HG02884 (cell line): ENCODE results near the gene ANKS1B.
A peak's percentile ranks its signal among the peaks of the same experiment; 100 is the strongest.
"Not testable (repeated sequence)": the region's sequence is repeated elsewhere in the genome, so short reads cannot be mapped to it uniquely, and the experiment has no call there.

ENCODE experiments used
- ATAC-seq: cut with Tn5 transposase; IDR thresholded peaks from one replicate; pipeline ENCODE4 v1.9.1; 2021; ENCODE audit warnings: mild to moderate bottlenecking, moderate library complexity; ENCODE audit not compliant: unreplicated experiment

Gene ANKS1B

DNA sequence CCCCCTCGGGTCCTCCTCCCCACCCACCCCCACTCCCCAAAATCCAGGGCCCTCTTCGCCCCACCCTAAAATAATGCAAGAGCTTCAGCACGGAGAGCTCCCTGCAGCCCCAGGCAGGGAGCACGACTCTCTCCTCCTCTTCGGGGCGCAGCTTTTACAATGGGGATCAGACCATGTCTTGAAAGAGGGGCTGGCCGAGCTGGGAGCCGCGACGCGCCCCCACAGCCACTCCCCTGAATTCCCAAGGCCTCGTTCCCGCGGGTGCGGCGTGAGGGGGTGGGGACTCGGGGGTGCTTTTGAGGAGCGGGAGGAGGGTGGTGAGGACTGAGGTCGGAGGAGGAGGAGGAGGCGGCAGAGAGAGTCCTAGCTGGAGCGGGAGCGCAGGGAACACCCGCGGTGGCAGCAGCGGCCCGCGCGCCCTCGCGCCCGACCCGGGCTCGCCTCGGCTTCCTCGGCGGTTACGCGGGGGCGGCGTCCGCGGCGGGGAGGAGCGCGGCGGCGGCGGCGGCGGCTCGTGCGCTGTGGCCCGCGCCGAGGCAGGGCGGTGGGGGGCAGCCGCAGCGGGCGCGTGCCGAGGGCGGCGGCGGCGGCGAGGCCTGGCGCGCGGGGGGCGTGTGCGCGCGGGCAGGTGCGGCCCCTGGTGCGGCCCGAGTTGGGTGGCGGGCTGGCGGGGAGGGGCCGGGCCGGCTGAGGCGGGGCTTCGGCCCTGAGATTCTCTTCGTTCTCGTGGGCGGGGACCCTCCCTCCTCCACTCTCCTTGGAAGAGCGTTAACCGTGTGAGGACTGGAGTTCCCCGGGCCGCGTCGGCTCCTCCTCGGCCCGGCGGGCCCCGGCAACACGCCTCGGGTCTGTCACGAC, at the start of gene ANKS1B:
Gene ANKS1B, minus strand, starts transcription at position 666 of the 858 bp plus-strand sequence. CDS start 699 bp downstream, outside the sequence.
- ATAC-seq = peak; percentile 82

DNA sequence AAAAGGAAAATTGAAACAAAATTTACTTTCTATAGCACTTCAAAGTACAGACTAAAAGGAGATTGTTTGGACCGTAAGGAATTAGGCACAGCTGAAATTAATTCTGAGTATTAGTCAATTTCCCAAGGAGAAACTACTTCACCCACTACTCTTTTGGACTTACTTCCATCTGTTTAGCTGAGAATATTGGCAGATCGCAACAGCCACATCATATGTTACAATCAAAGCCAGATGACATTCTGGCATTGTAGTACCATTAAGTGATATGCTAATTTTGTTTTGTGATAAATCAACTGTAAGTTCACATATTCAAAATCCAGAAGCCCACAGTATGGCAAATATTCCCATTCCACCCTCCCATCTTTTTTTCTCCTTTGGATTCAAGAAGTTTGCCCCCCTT, 47.1 kb upstream of the ANKS1B start:
- no peak for ATAC-seq

DNA sequence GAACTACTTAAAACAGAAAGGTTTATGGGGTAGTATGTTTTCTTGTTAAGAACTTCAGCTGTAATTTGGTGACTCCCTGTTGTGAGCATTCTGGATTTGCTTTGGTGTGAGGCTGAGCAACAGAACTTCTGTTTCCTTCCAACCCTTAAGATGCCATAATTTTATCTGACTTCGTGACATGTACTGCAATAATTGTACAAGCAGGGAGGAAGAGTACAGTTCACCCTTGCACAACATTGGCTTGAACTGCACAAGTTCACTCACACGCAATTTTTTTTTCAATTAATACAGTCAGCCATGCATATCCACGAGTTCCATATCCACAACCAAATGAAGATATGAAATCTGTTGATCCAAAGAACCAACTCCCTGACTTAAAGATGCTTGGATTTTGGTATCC, 42.9 kb upstream of the ANKS1B start:
- no peak for ATAC-seq

DNA sequence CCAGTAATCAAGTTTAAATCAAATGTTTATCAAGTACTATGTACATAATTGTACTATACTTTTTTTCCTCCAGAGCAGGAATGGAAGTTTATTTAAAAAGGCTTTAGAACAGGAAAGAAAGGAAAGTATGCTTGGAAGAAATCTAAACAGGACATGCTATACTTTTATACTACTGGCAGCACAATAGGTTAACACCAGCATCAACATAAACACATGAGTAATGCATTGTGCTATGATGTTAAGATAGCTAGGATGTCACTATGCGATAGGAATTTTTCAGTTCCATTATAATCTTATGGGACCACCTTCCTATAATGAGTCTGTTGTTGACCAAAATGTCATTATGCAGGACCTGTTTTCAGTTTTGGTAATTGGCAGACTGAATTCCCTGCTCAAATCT, 41.5 kb upstream of the ANKS1B start:
- ATAC-seq = no peak

DNA sequence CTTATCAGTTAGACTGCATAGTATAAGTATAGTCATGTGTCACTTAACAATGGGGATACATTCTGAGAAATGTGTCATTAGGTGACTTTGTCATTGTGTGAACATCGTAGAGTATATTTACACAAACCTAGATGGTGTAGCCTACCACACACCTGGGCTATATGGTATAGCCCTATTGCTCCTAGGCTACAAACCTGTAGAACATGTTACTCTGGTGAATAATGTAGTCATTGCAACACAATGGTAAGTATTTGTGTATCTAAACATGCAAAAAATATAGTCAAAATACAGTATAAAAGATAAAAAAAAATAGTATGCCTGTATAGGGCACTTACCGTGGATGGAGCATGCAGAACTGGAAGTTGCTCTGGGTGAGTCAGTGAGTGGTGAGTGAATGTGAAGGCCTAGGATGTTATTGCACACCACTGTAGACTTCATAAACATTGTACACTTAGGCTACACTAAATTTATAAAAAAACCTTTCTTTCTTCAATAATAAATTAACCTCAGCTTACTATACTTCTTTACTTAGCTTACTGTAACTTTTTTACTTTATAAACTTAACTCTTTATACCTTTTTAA, 40.3 kb upstream of the ANKS1B start:
- ATAC-seq = no peak

DNA sequence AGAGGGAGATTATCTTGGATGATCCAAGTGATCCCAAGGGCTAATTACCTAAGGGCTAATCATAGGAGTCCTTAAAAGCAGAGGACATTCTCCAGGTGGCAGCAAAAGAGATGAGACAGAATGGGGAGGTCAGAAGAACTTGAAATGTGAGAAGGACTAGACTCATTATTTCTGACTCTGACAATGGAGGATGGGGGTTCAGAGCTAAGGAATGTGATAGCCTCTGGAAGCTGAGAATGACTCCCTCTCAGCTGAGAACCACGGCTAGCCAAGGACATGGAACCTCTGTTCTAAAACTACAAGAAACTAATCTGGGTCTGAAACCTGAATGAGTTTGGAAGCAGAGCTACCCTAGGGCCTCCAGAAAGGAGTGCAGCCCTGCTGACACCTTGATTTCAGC, 35.6 kb upstream of the ANKS1B start:
- no peak for ATAC-seq

DNA sequence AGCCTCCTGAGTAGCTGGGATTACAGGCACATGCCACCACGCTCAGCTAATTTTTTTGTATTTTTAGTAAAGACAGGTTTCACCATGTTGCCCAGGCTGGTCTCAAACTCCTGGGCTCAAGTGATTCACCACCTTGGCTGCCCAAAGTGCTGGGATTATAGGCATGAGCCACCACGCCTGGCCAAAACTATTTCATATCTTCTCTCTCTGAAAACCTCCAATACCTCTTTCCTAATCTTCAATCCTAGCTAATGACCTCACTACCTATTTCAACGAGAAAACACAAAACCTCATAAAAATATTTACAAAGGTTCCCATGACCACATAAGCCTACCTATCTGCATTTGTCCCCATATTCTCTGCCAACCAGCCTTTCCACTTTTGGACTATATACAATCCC, 32.3 kb upstream of the ANKS1B start:
- ATAC-seq = no peak

DNA sequence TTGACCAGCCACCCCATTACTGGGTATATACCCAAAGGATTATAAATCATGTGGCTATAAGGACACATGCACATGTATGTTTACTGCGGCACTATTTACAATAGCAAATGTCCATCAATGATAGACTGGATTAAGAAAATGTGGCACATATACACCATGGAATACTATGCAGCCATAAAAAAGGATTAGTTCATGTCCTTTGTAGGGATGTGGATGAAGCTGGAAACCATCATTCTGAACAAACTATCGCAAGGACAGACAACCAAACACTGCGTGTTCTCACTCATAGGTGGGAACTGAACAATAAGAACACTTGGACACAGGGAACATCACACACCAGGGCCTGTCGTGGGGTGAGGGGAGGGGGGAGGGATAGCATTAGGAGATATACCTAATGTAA, 31.6 kb upstream of the ANKS1B start:
- ATAC-seq = not testable (repeated sequence)

DNA sequence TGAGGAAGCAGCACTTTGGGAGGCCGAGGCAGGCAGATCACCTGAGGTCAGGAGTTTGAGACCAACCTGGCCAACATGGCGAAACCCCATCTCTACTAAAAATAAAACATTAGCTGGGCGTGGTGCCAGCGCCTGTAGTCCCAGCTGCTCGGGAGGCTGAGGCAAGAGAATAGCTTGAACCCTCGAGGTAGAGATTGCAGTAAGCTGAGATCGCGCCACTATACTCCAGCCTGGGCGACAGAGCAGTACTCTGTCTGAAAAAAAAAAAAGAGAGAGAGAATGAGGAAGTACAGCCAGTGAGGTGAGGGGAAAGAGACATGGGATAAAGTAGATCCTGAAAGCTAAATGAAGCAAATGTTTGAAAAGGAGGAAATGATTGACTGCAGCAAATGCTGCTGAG, 21.1 kb upstream of the ANKS1B start:
- not testable (repeated sequence) for ATAC-seq

DNA sequence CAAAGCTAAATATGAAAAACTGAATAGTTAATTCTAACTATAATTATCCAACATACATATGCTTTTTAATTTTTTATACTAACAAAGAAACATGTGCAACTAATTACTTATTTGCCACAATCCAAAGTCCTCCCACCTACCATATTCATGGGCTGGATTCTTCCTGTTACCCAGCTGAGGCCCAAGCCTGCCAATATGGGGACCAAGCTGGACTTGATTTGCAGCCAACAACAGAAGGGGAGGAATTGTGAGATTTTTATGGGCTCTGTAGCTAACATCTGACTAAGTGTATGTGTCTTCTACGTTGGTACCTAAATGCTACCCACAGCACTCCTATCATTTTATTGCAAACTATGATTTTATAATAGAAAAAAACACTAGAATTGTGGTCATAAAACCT, 13.1 kb upstream of the ANKS1B start:
- no peak for ATAC-seq

DNA sequence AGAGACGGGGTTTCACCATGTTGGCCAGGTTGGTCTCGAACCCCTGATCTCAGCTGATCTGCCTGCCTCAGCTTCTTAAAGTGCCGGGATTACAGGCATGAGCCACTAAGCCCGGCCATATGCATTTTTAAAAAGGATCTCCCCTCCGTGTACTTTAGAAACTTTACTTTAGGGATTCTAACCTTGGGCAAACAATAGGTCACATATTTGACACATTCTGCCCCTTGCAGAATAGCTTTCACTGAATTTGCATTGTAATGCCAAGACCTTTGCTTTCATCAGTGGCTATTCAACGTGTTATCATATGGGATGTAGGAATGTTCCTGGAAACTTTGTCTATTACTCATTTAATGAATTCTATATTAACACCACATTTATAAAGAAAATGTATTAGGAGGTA, 11.4 kb upstream of the ANKS1B start:
- ATAC-seq = no peak

DNA sequence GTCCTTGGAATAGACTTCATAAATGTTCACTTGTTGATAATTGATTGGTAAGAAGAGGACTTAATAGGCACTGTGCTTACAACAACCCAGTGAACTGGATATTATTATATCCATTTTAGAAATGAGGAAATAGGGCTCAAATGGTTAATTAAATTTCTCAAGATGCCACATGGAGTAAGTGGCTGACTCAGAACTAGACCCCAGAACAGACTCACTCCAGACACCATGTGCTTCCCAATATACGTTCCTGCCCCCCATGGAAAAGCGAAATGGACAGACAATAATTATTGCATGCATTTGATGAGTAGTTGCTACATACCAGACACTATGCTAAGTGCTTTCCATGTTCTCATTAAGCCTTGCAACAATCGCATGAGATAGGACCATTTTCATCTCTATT, 895 bp upstream of the ANKS1B start:
- ATAC-seq = no peak

DNA sequence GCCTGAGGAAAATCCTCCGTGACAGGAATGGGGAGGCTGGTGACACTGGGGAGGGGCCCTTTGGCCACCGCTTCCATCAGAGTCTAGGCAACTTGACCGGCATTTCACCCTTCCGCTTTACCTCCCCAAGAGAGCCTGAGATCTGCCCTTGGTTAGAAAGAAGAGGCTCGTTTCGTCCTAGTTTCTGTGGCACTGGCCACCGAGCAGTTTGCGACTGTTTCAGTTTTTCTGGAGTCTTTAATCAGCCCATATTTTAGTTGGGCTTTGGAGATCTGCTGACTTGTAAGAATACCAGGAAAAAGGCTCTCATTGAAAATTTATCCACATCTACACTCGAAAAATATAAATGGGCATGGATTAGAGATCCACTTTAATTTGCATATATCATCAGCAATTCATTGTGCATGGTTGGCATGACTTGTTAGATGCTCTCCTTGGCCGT, 414 bp upstream of the ANKS1B start:
- ATAC-seq = peak; percentile 41

DNA sequence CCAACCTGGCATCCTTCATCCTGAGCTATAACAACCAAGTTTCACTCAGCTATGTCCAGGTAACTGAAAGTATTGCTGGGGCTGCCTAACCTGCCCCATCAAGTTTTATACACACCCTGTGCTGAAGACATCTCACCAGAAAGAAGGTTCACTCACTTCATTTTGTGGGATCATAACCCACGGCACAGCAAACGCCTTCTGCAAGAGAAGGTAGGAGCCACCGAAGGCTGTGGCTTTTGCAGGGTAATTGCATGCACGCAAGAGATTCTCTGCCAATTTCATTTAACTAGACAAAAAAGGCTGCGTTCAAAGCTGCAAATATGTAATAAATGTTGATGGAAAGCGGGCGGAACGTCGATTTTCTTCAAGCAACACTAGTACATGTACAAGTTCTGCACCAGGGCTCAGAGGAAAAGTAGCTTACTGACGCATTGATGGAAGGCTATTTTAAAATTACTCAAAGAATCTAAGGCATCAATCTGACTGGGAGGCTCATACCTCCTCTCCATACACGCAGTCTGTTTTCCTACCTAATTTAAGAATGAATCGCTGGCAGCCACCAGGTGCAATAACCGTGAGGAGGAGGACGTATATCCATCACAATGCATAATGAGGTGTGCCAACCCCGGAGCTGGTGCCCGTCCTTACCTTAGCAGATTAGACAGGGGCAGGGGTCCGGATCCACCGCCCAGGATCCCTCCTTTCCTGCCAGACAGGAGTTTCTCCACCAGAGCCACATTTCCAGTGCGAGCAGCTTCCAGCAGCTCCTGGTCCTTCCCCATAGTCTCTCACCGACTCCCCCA, 1.1 kb downstream of the ANKS1B start:
- no peak for ATAC-seq

DNA sequence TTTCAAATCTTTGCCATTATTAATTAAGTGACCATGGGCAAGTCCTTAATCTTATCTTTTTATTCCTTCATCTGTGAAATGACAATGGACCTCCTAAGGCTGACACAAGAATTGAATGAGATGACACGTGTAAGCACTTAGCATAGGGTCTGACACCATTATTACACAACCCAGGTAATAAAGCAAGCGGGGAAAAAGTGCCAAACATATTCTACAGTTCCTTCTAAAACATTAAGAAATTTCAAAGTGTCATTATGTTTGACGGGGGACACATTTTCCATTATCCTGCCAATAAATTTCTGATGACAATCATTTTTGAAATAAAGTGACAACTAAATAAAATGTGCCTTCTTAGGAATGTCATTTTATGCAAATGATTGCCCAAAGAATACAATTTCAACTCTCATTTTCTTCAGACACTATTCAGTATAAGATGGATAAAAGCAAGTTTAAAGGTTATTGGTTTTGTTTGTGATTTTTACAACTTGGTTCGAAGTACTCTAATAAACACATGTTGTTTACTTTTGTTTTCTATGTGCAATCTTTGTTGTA, 3.0 kb downstream of the ANKS1B start:
- ATAC-seq = no peak

DNA sequence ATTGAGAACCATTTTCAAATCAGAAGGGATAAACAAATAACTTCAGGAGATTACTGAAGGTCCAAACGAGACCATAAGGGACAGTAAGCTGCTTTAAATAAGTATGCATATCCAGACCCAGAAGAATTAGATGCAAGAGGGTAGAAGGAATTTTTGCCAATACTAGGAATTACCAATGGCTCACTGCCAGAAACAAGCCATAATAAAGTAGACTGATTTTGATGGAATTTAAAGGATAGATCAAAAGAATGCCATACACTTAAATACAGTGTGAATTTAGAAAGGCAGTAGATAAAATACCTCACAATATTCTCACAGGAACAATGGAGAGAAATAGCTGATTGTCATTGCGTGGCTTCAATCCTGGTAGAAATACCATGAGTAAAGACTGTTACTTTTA, 5.3 kb downstream of the ANKS1B start:
- no peak for ATAC-seq

DNA sequence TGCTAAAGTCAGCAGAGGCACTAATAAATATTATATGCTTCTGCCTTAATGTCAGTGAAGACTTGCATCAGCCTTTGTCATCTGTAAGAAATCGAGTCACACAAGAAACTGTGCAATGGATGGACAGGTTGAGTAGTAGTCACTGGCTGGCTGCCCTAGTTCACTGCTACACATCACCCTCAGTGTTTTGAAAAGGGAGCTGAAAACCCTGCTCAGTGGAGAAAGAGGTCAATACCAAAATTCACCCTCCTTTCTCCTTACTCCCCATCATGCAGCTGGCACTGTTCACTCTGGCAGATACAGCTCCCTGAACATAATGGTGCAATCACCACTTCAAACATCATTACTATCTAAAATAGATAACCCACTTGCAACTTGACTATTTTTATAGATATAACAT, 6.6 kb downstream of the ANKS1B start:
- ATAC-seq = no peak

DNA sequence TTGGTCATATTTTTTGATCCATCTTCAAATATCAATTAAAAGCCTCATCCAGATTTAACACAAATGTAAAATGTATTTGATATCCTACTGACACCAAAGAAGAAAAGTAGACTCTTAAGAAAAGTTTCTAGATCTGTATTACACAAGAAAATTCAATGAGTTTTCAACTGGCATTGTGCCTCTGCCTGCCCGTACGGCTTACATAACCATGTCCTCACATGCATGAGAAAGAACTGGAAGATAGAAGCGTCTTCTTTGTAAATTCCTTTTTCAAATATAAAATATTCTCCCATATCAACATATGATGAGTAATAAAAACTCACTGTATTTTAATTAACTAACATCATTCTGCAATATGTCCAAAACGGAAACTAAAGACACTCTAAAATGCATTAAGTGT, 7.2 kb downstream of the ANKS1B start:
- ATAC-seq = no peak

DNA sequence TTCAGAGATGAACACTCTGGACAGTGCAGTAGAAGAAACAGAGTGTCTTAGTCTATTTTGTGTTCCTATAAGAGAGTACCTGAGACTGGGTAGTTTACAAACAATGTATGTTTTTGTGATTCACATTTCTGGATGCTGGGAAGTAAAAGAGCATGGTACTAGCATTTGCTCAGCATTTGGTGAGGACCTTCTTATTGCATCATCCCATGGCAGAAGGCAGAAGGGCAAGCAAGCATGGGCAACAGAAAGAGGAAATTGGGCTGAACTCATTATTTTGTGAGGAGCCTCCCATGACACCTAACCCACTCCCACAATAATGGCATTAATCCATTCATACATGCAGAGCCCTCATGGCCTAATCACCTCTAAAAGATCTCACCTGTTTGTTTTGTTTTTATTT, 8.0 kb downstream of the ANKS1B start:
- ATAC-seq = no peak

DNA sequence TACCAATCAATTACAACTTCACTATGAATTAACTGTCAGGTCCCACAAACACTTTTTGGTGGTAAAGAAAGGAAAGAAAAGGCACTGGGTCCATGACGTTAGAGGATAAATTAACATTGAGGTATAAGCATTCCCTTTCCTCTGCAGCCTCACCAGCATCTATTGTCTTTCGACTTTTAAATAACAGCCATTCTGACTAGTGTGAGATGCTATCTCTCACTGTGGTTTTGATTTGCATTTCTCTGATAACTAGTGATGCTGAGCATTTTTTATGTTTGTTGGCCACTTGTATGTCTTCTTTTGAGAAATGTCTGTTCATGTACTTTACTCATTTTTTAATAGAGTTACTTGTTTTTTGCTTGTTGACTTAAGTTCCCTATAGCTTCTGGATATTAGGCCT, 9.4 kb downstream of the ANKS1B start:
- no peak for ATAC-seq

DNA sequence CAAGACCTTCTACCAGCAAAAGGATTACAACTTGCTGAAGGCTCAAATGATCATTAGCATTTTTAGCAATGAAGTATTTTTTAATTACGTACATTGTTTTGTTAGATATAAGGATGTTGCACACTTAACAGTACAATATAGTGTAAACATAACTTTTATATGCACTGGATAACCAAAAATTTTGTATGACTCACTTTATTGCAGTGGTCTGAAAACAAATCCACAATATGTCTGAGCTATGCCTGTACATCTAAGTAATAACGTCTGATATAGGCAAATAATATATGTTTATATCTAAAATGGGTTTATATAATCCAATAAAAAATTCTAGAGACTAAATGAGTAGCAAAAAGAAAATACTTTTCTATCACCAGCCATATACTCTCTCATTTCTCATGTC, 10.6 kb downstream of the ANKS1B start:
- no peak for ATAC-seq
